NCI-H748 treated with DMSO at 0.1 percent for 48 hours (cell line): ENCODE measurements around the gene PKD1.

Source experiments
- DNase-seq: peaks from one replicate; lab custom pipeline; 2025; lab: John Stamatoyannopoulos, UW

PKD1 gene

GRCh38 chr16:2086812-2087747, 48.6 kb downstream of the PKD1 start:
- no peak for DNase-seq

GRCh38 chr16:2086106-2086742, 49.5 kb downstream of the PKD1 start:
- DNase-seq, result no peak

- DNase-seq, result no peak
These were observed 50.0 kb downstream of the PKD1 start for GRCh38 chr16:2085669-2086068.

- no peak for DNase-seq
These were observed 50.6 kb downstream of the PKD1 start for GRCh38 chr16:2084895-2085625.

GRCh38 chr16:2083876-2084780, 51.6 kb downstream of the PKD1 start:
- DNase-seq, result no peak

GRCh38 chr16:2083409-2083808, 52.3 kb downstream of the PKD1 start:
- no peak for DNase-seq

GRCh38 chr16:2082983-2083364, 52.7 kb downstream of the PKD1 start:
- no peak for DNase-seq

- DNase-seq, result no peak
These were observed 53.3 kb downstream of the PKD1 start for GRCh38 chr16:2082171-2082982.

GRCh38 chr16:2081201-2082084, 54.3 kb downstream of the PKD1 start:
- no peak for DNase-seq

- no peak for DNase-seq
These were observed 55.7 kb downstream of the PKD1 start for GRCh38 chr16:2079991-2080390.

GRCh38 chr16:2079311-2079800, 56.3 kb downstream of the PKD1 start:
- DNase-seq, result no peak

- DNase-seq, result no peak
These were observed 57.0 kb downstream of the PKD1 start for GRCh38 chr16:2078691-2079090.

- no peak for DNase-seq
These were observed 57.6 kb downstream of the PKD1 start for GRCh38 chr16:2078096-2078495.

- DNase-seq, result no peak
These were observed 58.0 kb downstream of the PKD1 start for GRCh38 chr16:2077696-2078095.

GRCh38 chr16:2077016-2077415, 58.7 kb downstream of the PKD1 start:
- DNase-seq, result no peak

GRCh38 chr16:2076072-2076865, 59.4 kb downstream of the PKD1 start:
- DNase-seq, result no peak

- DNase-seq, result no peak
These were observed 60.1 kb downstream of the PKD1 start for GRCh38 chr16:2075631-2076030.

GRCh38 chr16:2074071-2074470, 61.6 kb downstream of the PKD1 start:
- DNase-seq, result no peak

GRCh38 chr16:2072926-2073325, 62.8 kb downstream of the PKD1 start:
- DNase-seq, result no peak
